HG02763 (cell line): ENCODE data around the gene DOCK10.

Source experiments
- ATAC-seq: cut with Tn5 transposase; IDR thresholded peaks from one replicate; pipeline ENCODE4 v1.9.1; 2021; ENCODE audit warnings: mild to moderate bottlenecking, moderate library complexity; ENCODE audit not compliant: unreplicated experiment

Gene DOCK10

DNA sequence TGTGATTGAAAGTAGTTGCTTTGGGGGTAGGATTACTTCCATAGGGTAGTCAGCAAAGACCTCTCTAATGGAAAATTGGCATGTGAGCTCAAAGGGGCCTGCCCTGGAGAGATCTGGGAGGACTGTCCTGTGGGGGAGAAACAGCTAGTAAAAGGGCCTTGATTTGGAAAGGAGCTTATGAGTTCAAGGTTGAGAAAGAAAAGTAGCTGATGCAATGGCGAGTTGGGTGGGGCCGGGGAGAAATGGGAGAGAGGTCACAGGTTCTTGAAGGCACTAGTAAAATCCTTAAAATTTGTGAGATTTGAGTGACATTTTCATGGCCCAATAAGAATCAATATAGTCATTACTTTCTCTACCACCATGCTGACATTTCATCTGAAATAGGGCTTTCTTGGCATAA is 244.1 kb downstream of the DOCK10 start:
- no peak for ATAC-seq

DNA sequence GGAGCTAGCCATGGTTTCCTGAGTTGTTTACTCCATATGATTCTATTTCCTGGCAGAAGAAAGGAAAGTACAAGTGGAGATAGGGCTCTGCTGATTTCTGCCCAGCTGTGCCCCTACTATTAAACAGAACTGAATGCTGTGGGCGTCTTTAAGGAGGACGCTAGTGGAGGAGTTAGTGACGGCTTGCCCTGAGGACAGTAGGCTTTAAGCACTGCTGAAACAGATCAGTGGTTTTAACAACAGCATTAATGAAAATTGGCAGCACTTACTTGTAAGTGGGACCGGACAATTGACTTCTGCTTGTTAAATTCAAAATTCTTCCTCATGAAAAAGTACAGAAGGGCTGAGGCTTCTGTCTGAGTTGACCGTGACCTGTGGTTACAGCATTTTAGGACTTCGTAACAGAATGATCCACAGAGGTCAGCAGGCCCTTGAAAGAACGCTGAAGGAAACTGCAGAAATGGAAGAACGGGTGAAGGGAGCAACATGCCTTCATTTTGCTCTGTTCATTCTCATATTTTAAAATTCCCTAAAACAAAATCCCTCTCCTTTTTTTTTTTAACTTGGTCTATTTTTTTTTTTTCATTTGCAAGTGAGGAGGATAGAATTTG is 245.5 kb downstream of the DOCK10 start:
- no peak for ATAC-seq

DNA sequence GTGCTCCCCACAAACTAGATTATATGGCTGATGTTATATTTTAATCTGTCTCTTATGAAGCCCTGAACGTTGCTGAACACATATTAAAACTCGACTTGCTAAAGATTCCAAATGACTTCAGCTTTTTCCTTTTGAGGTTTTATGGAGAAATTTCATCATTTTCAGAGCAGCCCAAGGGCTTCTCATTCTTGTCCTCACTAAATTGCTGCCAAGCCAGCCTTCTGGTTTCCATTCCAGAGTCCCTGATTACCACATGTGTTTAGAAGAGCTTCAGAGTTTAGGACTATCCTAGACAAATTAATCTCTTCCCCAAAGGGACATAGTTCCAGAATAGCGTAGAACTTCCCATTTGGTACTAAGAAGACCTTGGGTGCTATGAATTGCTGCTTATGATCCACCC is 248.3 kb downstream of the DOCK10 start:
- ATAC-seq = no peak

DNA sequence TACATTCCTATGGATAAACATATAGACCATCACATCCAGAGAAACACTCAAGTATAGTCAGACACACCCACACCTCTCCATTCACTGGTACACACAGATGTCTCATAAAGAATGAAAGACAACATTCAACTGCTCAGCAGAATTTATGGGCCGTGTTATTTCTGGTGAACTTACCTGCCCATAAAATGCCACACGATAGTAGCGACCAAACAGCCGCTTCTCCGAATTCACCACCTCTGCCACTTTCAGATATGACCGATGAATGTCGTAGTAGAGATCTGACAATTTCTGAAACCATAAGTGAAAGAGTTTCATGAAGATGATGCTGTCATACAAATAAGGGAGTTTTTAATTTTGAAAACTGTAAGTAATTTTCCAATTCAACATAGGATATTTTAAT is 255.4 kb downstream of the DOCK10 start:
- no peak for ATAC-seq

GRCh38 chr2:224781400-224781799 is 260.9 kb downstream of the DOCK10 start:
- ATAC-seq = no peak

DNA sequence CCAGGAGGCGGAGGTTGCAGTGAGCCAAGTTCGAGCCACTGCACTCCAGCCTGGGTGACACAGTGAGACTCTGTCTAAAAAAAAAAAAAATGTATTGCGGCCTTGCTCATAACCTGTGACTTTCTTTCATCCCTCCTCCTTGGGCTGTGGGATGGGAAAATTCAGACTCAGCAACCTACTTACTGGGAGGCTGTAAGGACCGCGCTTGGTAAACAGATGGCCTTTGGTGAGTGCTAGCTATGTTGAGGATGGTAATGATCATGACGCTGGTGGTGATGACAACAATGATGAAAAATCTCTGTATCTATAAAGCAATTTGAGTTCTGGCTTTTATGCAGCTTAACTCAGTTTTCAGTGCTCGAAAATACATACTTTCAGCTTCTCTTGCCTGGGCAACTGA is 261.4 kb downstream of the DOCK10 start:
- ATAC-seq = no peak

- ATAC-seq = no peak
Measured at GRCh38 chr2:224780106-224780505, 262.2 kb downstream of the DOCK10 start.

DNA sequence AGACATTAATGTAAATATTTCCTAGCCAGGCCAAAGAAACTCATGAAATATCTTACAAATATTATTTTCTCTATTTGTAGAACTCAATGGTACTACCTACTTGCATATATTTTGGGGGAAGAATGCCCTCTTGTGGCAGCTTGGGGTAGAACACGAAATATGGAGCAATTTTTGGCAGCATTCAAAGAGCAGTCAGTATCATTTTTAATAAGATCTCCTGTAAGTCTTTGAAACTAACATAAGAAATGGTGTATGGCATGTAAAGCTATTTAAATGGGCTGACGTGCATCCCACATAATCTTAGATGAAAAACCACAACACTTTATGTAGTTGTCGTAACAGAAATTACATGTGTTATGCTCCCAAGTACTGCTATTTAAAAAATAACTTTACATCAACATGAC is 263.8 kb downstream of the DOCK10 start:
- no peak for ATAC-seq

GRCh38 chr2:224777559-224777930 is 264.7 kb downstream of the DOCK10 start:
- ATAC-seq = no peak

- ATAC-seq = no peak
Measured at GRCh38 chr2:224776795-224777558, 265.3 kb downstream of the DOCK10 start.

DNA sequence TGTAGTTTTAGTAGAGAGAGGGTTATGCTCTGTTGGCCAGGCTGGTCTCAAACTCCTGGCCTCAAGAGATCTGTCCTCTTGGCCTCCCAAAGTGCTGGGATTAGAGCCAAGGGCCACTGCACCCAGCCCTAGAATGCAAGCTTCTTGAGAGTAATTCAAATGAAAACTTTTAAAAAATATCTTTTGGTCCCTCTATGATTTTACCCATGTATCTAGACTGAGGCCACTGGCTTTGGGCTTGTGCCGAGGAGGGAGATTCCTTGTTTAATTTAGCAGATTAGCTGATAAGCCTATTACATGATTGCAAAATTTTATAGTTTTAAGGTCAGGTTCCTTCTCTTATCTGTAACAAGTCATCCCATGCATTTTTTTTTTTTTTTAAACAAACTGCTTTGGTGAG is 266.6 kb downstream of the DOCK10 start:
- no peak for ATAC-seq

- no peak for ATAC-seq
Measured at GRCh38 chr2:224774735-224775134, 267.5 kb downstream of the DOCK10 start.

- no peak for ATAC-seq
Measured at GRCh38 chr2:224772494-224772893, 269.8 kb downstream of the DOCK10 start.

GRCh38 chr2:224769489-224769888 is 272.8 kb downstream of the DOCK10 start:
- ATAC-seq = peak; percentile 49

DNA sequence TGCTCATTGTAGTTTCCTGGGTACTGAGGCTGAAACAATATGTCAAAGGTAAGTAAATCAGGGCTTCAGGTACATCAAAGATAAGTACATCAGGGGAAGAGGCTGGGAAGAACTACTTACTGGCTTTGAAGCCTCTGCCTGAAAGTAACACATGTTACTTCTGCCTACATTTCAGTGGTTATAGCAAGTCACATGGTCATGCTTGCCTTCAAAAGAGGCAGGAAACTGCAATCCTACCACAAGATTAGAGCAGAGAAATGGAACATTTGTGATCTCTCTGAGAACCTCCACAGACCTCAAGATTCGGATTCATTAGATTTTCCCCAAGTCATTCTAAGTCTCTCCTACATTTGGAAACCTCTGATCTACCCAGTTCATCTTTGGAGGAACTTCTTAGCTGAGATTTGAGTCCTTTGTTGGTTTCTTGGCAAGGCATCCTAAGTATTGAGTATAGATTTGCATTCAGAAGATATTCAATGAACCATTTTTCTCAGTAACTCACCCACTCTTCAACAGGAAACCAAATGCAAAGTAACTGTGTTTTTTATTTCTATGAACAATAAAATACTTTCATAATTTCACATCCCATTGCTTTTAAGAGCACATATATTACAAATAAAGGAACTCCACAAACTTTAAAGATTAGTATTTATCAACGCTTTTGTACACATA is 277.6 kb downstream of the DOCK10 start:
- ATAC-seq = peak; percentile 57

GRCh38 chr2:224757934-224758548 is 284.2 kb downstream of the DOCK10 start:
- no peak for ATAC-seq

- no peak for ATAC-seq
Measured at GRCh38 chr2:224753743-224754540, 288.3 kb downstream of the DOCK10 start.

- ATAC-seq = no peak
Measured at GRCh38 chr2:224751996-224752698, 290.1 kb downstream of the DOCK10 start.

DNA sequence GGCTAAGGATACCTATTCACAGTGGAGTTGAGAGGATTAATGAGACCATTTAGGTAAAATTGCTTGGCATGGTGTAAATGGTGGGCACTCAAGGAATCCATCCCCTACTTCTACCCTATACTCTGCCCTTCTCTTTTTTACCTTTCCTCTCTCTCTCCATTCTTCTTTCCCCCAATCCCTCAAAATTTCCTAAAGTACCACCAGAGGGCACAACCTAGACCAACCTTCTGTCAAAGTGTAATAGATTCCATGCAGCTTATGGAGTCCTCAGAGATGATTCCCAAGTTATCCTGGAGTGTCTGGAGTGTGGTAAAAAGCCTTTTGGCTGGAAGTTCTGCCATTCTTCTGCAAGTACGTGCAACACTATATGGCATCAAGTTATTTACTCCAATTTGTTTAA is 293.1 kb downstream of the DOCK10 start:
- ATAC-seq = no peak

DNA sequence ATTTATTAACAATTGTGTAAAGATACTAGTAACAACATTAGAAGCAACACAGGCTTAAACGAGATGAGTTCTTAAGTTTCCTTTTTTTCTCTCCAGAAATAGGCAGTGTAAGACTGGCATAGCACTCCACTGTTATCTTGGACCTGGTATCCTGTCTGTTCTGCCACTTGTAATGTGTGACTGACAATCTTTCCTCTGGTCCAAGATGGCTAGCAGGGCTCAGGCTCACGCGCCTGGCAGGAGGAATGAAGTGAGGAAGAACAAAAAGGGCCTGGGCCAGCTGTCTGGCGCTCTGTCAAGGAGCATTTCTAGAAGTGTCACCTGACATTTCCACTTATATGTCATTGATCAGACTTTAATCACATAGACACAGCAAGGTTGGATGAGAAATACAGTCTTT is 294.5 kb downstream of the DOCK10 start:
- no peak for ATAC-seq
